ENCODE measurements around the gene DNAJC7. TPM values are rescaled to one million over a fixed set of nuclear protein-coding genes. Genes with fewer than 3 reads are reported as not detected.

The DNAJC7 gene
- polyA plus RNA-seq, 1 of the 3 experiments (the other 2 are of a cell fraction) = 38.8 TPM

DNA sequence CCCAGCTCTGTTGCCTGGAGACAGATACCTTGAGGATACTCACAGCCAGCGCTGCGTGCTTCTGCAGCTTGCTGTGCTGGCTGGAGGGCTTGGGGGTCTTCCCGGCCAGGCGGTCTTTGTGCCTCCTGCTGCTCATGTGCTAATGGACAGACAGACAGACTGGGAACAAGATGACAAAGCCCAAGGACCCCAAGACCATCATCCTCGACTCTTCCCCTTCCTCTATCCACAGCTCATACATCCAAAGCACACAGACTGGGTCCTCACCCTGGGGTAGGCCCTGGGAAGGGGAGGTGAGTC lies 10.3 kb upstream of the DNAJC7 start:
- CTCF ChIA-PET = interaction anchor here (1.0 to 17.3 kb wide), 6 partner anchors 22 to 81 kb away, joined by 3 to 496 read pairs (median 5); partner anchors contain the start of genes DHX58, HSPB9, KAT2A and ZNF385C
- POLR2A ChIA-PET = interaction anchor here (1.0 to 1.3 kb wide), 2 partner anchors 12 to 78 kb away, joined by 3 to 5 read pairs; no protein-coding TSS in a partner anchor
- no peak for DNase-seq
- Histone ChIP-seq H3K4me1 (ENCODE audit: control insufficient read depth in 1 of 2, insufficient read depth in 2 of 2, low read depth in 1 of 2, low read length in 1 of 2) (peaks cover 4 to 7% of the 10 kb centered on the region in 2 experiments; a peak in 2 of 4 replicates), H3K27me3 (ENCODE audit: insufficient read depth) (no peaks in the 10 kb centered on the region), H4K20me1 (ENCODE audit: insufficient read depth) (no peaks in the 10 kb centered on the region), H3K36me3 (replicated peaks in 1 of 2; ENCODE audit: control insufficient read depth in 1 of 2, insufficient read depth in 2 of 2, low read length in 1 of 2) (peaks cover 7 to 16% of the 10 kb centered on the region in 2 experiments), H2AFZ (ENCODE audit: low read depth) (no peak overlapping the region), H3K9me3 (no peaks in the 10 kb centered on the region), H3F3A (replicated peaks; ENCODE audit: insufficient read depth) (peaks cover 27% of the 10 kb centered on the region), H3K9me2 (no peaks in the 10 kb centered on the region), H3K4me2 (no peak overlapping the region), H3K79me2 (ENCODE audit: insufficient read depth) (no peaks in the 10 kb centered on the region), H3K27ac (ENCODE audit: low read depth in 2 of 2, low read length in 1 of 2) (no peak overlapping the region), H3K9ac (no peak overlapping the region), H3K4me3 (ENCODE audit: low read depth in 2 of 2, low read length in 1 of 2) (no peak overlapping the region)
- 94% methylated on average over 5 of the region's 5 CpGs for WGBS (ENCODE audit: low lambda C conversion rate)
- TF ChIP-seq NFIC (IDR thresholded peaks at IDR 0.05; ENCODE audit: borderline replicate concordance) (no peak), FOSL2 (IDR thresholded peaks at IDR 0.05; ENCODE audit: borderline replicate concordance, low read depth) (no peak), NRF1 (IDR thresholded peaks at IDR 0.05; ENCODE audit: low read depth, low read length) (no peak), MEF2A (IDR thresholded peaks at IDR 0.05; ENCODE audit: borderline replicate concordance, low read depth) (no peak), GATA2 (CRISPR knock-in tag; IDR thresholded peaks at IDR 0.05) (no peak), RXRA (IDR thresholded peaks at IDR 0.05; ENCODE audit: borderline replicate concordance, low read depth) (no peak), GABPA (IDR thresholded peaks at IDR 0.05; ENCODE audit: low read depth) (no peak), RAD21 (IDR thresholded peaks at IDR 0.05; ENCODE audit: low read length) (no peak), POLR2AphosphoS5 (IDR thresholded peaks at IDR 0.05; ENCODE audit: low read depth, low read length) (no peak), TEAD4 (IDR thresholded peaks at IDR 0.05; ENCODE audit: borderline replicate concordance, insufficient read depth) (no peak), RFX5 (IDR thresholded peaks at IDR 0.05; ENCODE audit: low read length) (no peak)
- TF ChIP-seq, protein P1, sequence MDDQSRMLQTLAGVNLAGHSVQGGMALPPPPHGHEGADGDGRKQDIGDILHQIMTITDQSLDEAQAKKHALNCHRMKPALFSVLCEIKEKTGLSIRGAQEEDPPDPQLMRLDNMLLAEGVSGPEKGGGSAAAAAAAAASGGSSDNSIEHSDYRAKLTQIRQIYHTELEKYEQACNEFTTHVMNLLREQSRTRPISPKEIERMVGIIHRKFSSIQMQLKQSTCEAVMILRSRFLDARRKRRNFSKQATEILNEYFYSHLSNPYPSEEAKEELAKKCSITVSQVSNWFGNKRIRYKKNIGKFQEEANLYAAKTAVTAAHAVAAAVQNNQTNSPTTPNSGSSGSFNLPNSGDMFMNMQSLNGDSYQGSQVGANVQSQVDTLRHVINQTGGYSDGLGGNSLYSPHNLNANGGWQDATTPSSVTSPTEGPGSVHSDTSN (IDR thresholded peaks at IDR 0.05) = no peak
- TF ChIP-seq, protein P2, sequence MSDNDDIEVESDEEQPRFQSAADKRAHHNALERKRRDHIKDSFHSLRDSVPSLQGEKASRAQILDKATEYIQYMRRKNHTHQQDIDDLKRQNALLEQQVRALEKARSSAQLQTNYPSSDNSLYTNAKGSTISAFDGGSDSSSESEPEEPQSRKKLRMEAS (IDR thresholded peaks at IDR 0.05; ENCODE audit: low read depth) = no peak
- TF ChIP-seq, protein P3, sequence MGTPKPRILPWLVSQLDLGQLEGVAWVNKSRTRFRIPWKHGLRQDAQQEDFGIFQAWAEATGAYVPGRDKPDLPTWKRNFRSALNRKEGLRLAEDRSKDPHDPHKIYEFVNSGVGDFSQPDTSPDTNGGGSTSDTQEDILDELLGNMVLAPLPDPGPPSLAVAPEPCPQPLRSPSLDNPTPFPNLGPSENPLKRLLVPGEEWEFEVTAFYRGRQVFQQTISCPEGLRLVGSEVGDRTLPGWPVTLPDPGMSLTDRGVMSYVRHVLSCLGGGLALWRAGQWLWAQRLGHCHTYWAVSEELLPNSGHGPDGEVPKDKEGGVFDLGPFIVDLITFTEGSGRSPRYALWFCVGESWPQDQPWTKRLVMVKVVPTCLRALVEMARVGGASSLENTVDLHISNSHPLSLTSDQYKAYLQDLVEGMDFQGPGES (IDR thresholded peaks at IDR 0.05; ENCODE audit: low read depth, low read length) = no peak

DNA sequence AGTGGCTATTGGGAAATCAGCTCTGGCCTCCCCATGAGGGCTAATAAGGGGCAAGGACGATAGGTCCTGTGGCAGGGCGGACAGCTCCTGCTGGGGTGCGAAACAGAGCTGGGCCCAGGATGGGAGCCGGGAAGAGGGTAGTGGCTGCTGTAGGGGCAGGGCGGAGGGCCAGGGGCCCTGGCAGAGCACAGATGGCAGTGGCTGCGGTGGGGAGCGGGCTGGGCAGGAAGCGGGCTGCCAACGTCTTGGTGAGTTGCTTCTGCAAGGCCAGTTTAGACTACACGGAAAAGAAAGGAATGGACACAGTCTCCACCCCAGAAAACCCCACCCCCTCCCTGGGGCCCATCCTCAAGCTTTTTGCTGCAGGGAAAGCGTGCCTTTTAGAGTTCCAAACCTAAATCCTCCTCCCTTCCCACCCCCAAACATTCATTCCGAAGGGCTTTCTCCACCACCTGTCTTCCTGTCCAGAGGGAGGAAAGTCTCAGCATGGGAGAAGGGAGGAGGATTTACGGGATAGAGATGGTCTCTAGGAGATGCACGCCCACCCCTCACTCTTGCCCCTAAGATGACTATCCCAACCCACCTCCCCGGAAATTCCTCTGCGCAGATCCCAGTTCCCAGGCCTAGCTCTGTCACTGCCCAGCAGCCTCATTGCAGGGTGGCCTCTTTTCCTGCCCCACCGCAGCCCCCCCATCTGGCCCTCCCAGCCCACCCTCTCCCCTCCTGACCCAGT lies 9.8 kb upstream of the DNAJC7 start:
- Histone ChIP-seq H3K4me1 (ENCODE audit: control insufficient read depth in 1 of 2, insufficient read depth in 2 of 2, low read depth in 1 of 2, low read length in 1 of 2) (peaks cover 4 to 7% of the 10 kb centered on the region in 2 experiments; a peak in 2 of 4 replicates), H3K4me2 (no peak overlapping the region), H3K79me2 (ENCODE audit: insufficient read depth) (peaks cover under 1% of the 10 kb centered on the region; the same call in 1 of the 2 replicates), H3F3A (replicated peaks; ENCODE audit: insufficient read depth) (peaks cover 27% of the 10 kb centered on the region), H3K9me2 (no peaks in the 10 kb centered on the region), H3K36me3 (replicated peaks in 1 of 2; ENCODE audit: control insufficient read depth in 1 of 2, insufficient read depth in 2 of 2, low read length in 1 of 2) (peaks cover 12 to 21% of the 10 kb centered on the region in 2 experiments), H4K20me1 (ENCODE audit: insufficient read depth) (no peaks in the 10 kb centered on the region), H2AFZ (ENCODE audit: low read depth) (no peak overlapping the region), H3K9me3 (no peaks in the 10 kb centered on the region), H3K27ac (ENCODE audit: low read depth in 2 of 2, low read length in 1 of 2) (no peak overlapping the region), H3K9ac (no peak overlapping the region), H3K27me3 (ENCODE audit: insufficient read depth) (no peaks in the 10 kb centered on the region), H3K4me3 (ENCODE audit: low read depth in 2 of 2, low read length in 1 of 2) (no peak overlapping the region)
- POLR2A ChIA-PET = interaction anchor here (1.0 to 1.3 kb wide), 2 partner anchors 12 to 78 kb away, joined by 3 to 5 read pairs; no protein-coding TSS in a partner anchor
- TF ChIP-seq POLR2AphosphoS5 (IDR thresholded peaks at IDR 0.05; ENCODE audit: low read depth, low read length) = 0 out of 2 replicates have a peak, but pooled peaks have one; percentile 8
- no peak for TF ChIP-seq TEAD4 (IDR thresholded peaks at IDR 0.05; ENCODE audit: borderline replicate concordance, insufficient read depth)
- TF ChIP-seq, protein P4, sequence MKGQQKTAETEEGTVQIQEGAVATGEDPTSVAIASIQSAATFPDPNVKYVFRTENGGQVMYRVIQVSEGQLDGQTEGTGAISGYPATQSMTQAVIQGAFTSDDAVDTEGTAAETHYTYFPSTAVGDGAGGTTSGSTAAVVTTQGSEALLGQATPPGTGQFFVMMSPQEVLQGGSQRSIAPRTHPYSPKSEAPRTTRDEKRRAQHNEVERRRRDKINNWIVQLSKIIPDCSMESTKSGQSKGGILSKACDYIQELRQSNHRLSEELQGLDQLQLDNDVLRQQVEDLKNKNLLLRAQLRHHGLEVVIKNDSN (IDR thresholded peaks at IDR 0.05; ENCODE audit: borderline replicate concordance, low read depth) = no peak
- DNase-seq = peak; percentile 30
- 89% methylated on average over 17 of the region's 17 CpGs for WGBS (ENCODE audit: low lambda C conversion rate)
- CTCF ChIA-PET = interaction anchor here (0.9 to 17.3 kb wide), 8 partner anchors 11 to 115 kb away, joined by 3 to 496 read pairs (median 5); partner anchors contain the start of genes DHX58, HSPB9, KAT2A and ZNF385C
